Fibroblast of mammary gland (primary cell): ENCODE measurements around the gene NDRG3.

Experiments used
- DNase-seq: peaks from one replicate; pipeline ENCODE4 v3.0.0-alpha.2; 2010; ENCODE audit warnings: low read depth
- H3K4me3 ChIP-seq: 2 replicates; pipeline ENCODE4 v1.5.1; 2011; ENCODE audit warnings: low read depth, mild to moderate bottlenecking, low read length, moderate library complexity; ENCODE audit not compliant: control insufficient read depth
- CTCF ChIP-seq: conservative IDR thresholded peaks from 2 replicates; pipeline ENCODE4 v1.5.1; 2011; ENCODE audit warnings: low read depth, low read length, inconsistent platforms; ENCODE audit not compliant: control insufficient read depth, insufficient read depth

NDRG3 gene

GRCh38 chr20:36607586-36608387 is 138.1 kb downstream of the NDRG3 start:
- no peak for DNase-seq
- no peak overlapping the region for H3K4me3 ChIP-seq
- TF ChIP-seq CTCF = no peak

- no peak for TF ChIP-seq CTCF
- peak overlapping the region; percentile 98 for H3K4me3 ChIP-seq
- DNase-seq = peak; percentile 22
Measured at GRCh38 chr20:36606158-36607066, 139.5 kb downstream of the NDRG3 start.

GRCh38 chr20:36605399-36606157 is 140.3 kb downstream of the NDRG3 start, which contains the start of gene RAB5IF:
RAB5IF (plus strand) TSS chr20:36605779; CDS start chr20:36605952, 173 bp downstream.
- peak within 1 kb of the TSS; percentile 98 for H3K4me3 ChIP-seq
- DNase-seq = peak; percentile 98
- peak; percentile 82 for TF ChIP-seq CTCF

GRCh38 chr20:36604952-36605398 is 140.9 kb downstream of the NDRG3 start:
- H3K4me3 ChIP-seq = peak overlapping the region; percentile 38
- no peak for TF ChIP-seq CTCF
- peak; percentile 19 for DNase-seq
